Stimulated activated naive CD8-positive, alpha-beta T cell treated with anti-CD3 and anti-CD28 coated beads, Interleukin-15, Interleukin-2, amounts not matched to agents 100 U/mL and 50 U/mL, for 24 hours (primary cell): Measurements from ENCODE around the gene ZNF341.
A peak's percentile ranks its signal among the peaks of the same experiment; 100 is the strongest.

Experiments used
- ATAC-seq: fragments of 150-1000 bp; cut with Tn5 transposase; one replicate; pipeline ENCODE4 v1.10.0; 2021
- DNase-seq: peaks from one replicate; pipeline ENCODE4 v3.0.0; 2021

ZNF341 gene

GRCh38 chr20:33702861-33703260 lies 28.9 kb upstream of the ZNF341 start:
- no peak for ATAC-seq
- DNase-seq, result no peak

- no peak for ATAC-seq
These were observed 28.2 kb upstream of the ZNF341 start for GRCh38 chr20:33703498-33704137.

GRCh38 chr20:33704197-33704924 lies 27.4 kb upstream of the ZNF341 start:
- ATAC-seq (no peak), DNase-seq (no peak)

More at GRCh38 chr20:33703498-33704137, 28.2 kb upstream of the ZNF341 start:
- DNase-seq, result no peak

GRCh38 chr20:33707668-33708067 lies 24.1 kb upstream of the ZNF341 start:
- DNase-seq (no peak), ATAC-seq (no peak)

- DNase-seq (peak; percentile 30), ATAC-seq (peak; percentile 77)
These were observed 22.4 kb upstream of the ZNF341 start for GRCh38 chr20:33709398-33709797.

- DNase-seq, result no peak
- peak; percentile 64 for ATAC-seq
These were observed 21.8 kb upstream of the ZNF341 start for GRCh38 chr20:33709905-33710541.

- DNase-seq, result no peak
- ATAC-seq, result no peak
These were observed 20.9 kb upstream of the ZNF341 start for GRCh38 chr20:33710681-33711445.

GRCh38 chr20:33711446-33711738 lies 20.4 kb upstream of the ZNF341 start:
- DNase-seq (no peak), ATAC-seq (no peak)

GRCh38 chr20:33713865-33714367 lies 17.9 kb upstream of the ZNF341 start:
- ATAC-seq (no peak), DNase-seq (no peak)

- no peak for ATAC-seq
These were observed 15.3 kb upstream of the ZNF341 start for GRCh38 chr20:33716498-33716897.

GRCh38 chr20:33719277-33719988 lies 12.4 kb upstream of the ZNF341 start:
- ATAC-seq (peak; percentile 7), DNase-seq (peak; percentile 14)

More at GRCh38 chr20:33716498-33716897, 15.3 kb upstream of the ZNF341 start:
- no peak for DNase-seq

GRCh38 chr20:33719989-33720709 lies 11.6 kb upstream of the ZNF341 start, which contains the start of gene PXMP4:
Gene PXMP4, minus strand, starts transcription at chr20:33720310. Its CDS starts 103 bp downstream, at chr20:33720207.
- DNase-seq (peak; percentile 80), ATAC-seq (peak; percentile 98)

- no peak for ATAC-seq
These were observed 10.2 kb upstream of the ZNF341 start for GRCh38 chr20:33721391-33722140.

GRCh38 chr20:33724439-33725094 lies 7.2 kb upstream of the ZNF341 start:
- DNase-seq (no peak), ATAC-seq (no peak)

More at GRCh38 chr20:33721391-33722140, 10.2 kb upstream of the ZNF341 start:
- DNase-seq, result no peak

GRCh38 chr20:33725607-33726264 lies 6.1 kb upstream of the ZNF341 start:
- DNase-seq, result no peak
- ATAC-seq, result no peak

GRCh38 chr20:33727115-33727479 lies 4.7 kb upstream of the ZNF341 start:
- ATAC-seq (no peak), DNase-seq (no peak)

- no peak for DNase-seq
- ATAC-seq, result no peak
These were observed 4.0 kb upstream of the ZNF341 start for GRCh38 chr20:33727806-33728205.

- ATAC-seq (no peak), DNase-seq (no peak)
These were observed 3.3 kb upstream of the ZNF341 start for GRCh38 chr20:33728463-33728862.

- DNase-seq (no peak), ATAC-seq (no peak)
These were observed 2.7 kb upstream of the ZNF341 start for GRCh38 chr20:33729101-33729500.
